ENCODE data around the gene CMTM5.
"Not testable (repeated sequence)": the region's sequence is repeated elsewhere in the genome, so short reads cannot be mapped to it uniquely, and the experiment has no call there.

CMTM5 gene

DNA sequence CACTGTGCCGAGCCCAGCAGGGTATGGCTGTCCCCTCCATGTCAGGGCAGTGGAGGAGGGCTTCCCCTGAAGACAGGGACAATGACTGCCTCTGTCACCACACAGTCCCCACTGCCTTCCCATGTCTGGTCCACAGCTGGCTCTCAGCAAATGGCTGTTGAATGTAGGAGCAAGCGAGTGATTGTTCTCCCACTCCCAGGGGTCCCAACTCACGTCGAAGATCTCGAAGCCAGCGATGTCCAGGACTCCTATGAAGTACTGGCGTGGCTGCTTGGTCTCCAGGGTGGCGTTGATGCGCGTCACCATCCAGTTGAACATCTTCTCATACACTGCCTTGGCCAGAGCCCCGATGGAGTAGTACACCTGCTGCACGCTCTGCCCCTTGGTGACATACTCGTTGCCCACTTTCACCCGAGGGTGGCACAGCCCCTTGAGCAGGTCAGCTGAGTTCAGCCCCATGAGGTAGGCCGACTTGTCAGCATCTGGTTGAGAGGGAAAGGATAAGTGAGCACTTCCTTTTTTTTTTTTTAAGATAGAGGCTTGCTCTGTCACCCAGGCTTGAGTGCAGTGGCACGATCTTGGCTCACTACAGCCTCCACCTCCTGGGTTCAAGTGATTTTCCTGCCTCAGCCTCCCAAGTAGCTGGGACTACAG is 23.8 kb downstream of the CMTM5 start:
- DNase-seq: not testable (repeated sequence)

DNA sequence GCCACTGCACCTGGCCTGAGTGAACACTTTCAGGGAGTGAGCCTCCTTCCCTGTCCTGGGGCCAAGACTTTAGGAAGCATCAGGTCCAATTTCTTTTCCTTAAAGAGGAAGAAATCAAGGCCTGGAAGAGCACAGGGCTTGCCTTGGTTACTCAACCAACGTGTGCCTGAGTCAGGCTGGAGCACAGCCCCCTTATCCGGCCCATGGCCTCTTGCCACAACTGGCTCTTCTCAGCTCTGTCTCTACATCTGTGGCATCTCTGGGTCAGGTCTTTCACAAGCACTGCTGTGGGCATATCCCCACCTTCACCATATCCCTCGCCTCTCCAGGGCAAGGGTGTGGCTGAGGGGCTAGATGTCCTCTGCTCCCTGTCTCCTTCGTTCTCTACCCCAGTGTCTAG is 24.4 kb downstream of the CMTM5 start:
- DNase-seq: no peak

DNA sequence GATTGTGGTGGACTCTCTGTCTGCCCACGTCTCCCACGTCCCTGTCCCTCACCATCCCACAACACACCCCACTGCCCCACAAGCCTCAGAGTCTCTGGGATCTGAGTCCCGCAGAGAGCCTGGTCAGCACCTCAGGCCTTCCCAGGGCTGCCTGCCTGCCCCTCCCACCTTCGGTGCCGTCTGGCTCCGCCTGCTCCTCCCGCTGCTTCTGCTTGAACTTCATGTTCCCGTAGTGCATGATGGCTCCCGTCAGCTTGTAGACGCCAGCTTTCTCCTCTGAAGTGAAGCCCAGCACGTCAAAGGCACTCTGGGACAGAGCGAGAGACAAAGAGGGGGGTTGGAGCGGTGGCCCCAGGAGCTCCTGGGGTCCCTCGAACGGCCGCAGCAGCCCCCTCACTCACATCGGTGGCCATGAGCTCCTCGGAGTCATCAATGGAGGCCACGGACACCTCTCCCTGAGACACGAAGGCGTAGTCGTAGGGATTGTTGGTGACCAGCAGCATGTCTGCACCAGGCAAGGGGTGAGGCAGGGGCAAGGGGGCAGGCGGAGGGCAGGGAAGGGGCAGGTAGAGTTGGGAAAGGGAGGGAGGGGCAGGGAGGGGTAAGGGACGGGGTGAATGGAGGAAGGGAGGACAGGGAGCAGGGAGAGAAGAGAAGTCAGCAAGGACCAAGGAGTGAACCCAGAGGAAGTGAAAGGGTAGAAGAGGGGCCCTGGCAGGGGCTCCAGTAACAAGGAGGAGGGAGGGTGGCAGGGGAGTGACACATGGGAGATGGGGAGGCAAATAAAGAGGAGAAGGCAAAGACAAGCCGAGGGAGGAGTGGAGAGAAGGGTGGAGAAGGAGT is 25.7 kb downstream of the CMTM5 start:
- DNase-seq: no peak

DNA sequence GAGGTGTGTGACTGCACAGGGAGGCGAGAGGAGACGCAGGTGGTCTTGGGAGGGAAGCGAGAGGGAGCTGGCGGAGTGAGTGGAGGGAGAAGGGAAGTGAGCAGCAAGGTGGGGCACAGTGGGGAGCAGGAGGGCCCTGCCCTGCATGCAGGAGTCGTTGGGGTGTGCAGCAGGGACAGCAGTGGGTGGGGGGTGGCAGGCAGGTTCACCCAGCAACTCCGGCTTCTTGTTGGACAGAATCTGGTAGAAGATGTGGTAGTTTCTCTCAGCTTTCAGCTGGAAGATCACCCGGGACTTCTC is 26.2 kb downstream of the CMTM5 start:
- no peak for DNase-seq

DNA sequence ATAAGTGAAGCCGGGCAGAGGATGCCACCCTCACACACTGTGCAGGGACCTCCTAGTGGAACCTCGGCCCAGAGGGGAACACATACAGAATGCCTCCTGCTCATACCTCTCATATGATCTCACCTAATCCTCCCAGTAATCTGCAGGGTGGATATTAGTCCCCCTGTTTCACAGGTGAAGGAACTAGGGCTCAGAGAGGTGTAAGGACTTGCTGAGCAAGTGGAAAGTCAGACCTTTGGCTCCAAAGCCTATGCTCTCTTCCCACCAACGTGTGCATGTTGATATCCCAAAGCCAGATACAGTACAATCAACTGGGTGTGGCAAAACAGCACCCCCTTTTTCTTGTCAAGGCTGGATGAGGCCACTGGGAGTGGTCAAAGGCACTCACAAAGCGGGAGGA is 27.1 kb downstream of the CMTM5 start:
- no peak for DNase-seq

DNA sequence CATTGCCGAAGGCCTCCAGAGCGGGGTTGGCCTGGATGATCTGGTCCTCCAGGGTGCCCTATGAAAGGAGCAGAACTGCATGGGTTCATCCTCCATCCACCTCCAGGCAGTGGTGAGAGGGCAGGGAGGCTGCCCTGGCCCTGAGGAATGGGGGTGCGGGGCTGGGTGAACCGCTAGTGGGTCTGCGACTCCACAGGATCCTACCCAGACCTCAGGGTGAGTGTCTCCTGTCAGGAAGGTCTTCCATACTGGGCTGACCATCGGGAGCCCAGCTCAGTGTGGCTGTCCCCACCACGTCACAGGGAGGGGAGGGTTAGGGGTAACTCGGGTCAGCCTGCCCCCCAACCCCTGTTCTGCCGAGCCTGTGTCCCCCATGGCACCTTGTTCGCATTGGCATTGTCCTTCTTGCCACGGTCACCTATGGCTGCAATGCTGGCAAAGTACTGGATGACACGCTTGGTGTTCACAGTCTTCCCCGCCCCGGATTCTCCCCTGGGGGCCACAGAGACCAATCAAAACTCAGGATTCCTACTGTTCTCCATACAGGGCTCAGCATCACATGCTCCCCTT is 27.6 kb downstream of the CMTM5 start:
- DNase-seq: no peak

DNA sequence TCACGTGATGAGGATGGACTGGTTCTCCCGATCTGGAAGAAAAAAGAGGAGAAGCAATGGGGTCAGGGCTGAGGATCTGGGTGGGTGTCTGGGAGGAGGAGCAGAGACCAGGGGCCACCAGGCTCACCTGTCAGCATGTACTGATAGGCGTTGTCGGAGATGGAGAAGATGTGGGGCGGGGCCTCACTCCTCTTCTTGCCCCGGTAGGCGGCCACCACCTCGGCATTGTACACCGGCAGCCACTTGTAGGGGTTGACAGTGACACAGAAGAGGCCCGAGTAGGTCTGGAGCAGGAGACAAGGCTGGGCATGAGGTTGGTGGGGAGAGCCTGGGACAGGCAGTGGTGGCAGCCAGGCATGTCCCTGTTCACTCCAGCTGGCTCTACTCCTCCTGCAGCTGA is 28.2 kb downstream of the CMTM5 start:
- DNase-seq: no peak

DNA sequence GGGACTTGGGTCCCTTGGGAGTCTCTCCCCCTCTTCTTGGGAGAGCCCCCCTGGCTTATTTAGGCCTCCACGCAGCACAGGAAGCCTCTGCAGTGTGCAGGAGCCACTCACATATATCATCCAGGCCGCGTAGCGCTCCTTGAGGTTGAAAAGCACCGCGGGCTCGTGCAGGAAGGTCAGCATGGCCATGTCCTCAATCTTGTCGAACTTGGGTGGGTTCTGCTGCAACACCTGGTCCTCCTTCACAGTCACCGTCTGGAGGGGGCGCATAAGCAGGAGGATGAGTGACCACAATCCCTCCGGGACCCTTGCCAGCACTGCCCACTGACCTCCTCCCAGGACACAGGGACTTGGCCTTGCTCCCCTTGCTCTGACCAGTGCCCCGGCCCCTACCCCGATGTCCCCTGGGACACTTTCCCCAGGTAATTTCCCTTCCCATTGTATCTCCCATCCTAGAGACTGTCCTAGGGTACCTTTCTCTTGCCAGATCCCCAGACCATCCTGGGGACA is 28.7 kb downstream of the CMTM5 start:
- DNase-seq: no peak

DNA sequence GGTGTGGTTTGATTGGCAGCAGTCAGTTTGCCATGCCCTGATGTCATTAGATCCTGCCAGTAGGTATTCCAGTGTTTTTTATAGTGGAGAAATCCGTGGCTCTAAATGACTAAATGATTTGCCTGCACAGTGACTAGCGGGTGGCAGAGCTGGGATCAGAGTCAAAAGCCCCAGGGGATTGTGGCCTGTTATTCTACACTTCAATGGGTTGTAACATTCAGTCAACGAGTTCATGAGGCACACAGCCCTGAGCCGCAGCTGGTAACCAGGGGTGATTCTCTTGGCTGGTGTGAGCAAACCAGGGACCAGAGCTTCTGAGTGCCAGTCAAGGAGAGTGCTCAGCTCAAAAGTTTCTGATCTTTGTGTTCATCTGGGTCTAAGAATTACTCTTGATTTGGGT is 29.4 kb downstream of the CMTM5 start:
- DNase-seq: no peak

DNA sequence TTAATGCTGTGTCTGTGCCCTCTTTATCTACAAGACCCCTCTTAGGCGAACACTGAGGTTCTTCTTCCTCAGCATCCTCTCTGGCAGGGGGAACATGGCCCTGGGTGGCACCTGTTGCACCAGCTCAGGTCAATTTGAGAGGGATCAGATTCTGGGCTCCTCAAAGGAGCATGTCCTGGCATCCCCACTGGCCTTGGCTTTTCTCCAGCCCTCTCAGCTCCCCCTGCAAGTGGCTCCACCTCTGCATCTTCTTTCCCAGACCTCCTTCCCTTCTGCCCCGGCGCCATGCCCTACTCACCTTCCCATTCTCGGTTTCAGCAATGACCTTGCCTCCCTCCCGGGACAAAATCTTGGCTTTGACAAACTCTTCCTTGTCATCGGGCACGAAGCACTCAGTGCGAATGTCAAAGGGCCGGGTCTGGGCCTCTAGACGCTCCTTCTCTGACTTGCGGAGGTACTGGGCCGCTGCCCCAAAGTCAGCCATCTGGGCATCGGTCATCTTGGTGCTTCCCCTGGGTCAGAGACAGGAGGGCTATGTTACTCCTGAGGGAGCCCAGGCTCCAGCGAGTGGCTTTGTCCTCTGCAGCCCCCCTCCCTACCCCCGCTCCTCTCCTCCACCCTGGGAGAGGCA is 30.0 kb downstream of the CMTM5 start:
- DNase-seq: no peak

DNA sequence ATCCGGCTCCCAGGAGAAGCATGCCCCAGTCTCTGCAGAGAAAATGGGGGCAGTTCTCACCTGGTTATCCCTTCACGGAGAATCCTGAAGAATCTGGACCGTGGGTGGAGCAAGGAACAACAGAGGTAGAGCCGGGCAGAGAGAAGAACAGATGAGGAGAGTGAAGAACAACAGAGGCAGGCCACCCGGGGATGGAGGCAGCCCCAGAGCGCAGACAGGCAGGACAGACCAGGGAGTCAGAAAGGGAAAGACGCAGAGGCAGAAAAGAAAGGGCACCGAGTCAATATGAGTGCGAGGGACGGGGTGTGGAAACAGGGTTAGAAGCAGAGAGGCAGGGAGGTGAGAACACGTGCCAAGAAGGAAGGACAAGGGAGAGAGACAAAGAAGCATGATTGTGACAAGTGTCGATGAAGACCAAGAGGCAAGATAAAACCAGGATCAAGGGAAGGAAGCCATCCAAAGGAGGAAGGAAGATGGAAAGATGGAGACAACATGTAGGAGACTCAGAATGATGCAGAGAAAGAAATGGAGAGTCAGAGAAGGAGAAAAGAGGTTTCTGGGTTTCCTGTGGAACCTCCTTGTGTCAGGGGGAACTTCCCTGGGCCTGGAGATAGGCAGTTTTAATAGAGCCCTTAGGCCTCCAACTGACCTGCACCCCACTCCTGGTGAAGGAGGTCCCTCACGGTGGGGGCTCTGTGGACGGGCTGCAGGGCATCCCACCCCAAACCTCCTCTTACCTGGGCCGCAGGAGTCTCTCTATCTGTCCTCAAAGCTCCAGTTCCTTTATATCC is 30.9 kb downstream of the CMTM5 start, which contains the start of gene MYH6:
MYH6 (minus strand) TSS at position 758 of the 791 bp plus-strand sequence. CDS start 1,050 bp downstream, outside the sequence.
- no peak for DNase-seq

DNA sequence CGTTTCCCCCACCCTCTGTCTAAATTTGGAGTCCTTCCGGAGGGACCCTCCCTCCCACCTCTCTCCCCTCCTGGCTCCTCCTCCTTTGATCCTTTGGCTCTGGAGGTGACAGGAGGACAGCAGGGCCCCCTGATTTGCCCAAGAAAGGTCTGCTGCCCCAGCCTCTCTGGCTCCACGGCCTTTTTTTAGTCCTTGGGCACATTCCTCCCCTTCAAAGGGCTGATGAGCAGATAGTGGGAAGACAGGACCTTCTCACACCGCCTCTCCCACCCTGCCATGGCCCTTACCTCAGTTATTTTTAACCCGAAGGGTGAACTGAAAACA is 31.4 kb downstream of the CMTM5 start:
- no peak for DNase-seq

DNA sequence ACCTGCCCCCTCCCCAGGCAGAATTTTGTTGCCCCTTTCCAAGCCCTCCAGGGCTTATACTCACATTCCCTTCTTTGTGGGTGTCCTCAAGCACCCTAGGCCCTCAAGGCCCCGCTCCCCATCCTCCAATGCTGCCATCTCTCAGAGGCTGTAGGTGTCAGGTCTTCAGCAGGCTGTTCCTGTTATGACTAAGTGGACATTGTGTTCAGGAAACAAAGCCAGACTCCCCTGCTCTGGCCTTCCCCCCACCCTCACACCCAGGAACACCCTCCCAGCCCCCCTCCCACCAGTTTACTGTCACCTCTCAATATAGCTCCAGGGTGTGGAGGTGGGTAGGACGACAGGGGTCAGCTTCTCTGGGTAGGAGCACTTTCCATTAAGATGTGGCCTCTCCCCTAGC is 32.6 kb downstream of the CMTM5 start:
- no peak for DNase-seq

DNA sequence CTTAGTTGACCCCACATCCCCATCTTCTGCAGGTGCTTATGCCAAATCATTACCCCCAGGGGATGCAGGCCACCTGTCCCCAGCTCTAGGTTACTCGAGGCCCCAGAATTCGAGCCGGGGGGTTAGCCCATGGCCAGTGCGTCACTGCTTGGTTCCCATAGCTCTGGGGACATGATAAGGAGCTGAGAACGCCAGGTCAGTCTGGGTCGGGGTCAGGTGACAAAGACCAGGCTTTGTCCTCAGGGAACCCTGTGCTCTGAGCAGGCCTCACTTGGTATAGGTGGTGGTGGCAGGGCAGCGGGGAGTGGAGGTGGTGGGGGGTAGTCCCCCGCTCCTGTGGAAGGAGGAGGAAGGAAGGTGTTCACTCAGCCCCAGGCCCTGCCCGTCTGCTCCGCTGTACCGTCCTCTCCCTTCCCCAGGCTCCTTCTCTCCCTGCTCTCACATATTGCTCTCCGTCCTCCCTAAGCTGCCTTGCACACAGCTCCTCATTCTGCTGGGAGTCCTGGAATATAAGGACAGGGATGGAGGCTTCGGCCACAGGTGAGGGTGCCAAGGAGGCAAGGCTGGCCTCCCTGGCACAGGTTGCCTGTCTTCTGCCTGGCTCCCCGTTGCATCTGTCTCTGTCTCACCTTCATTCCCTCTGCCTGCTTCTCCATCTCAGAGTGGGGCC is 33.3 kb downstream of the CMTM5 start:
- DNase-seq: no peak

DNA sequence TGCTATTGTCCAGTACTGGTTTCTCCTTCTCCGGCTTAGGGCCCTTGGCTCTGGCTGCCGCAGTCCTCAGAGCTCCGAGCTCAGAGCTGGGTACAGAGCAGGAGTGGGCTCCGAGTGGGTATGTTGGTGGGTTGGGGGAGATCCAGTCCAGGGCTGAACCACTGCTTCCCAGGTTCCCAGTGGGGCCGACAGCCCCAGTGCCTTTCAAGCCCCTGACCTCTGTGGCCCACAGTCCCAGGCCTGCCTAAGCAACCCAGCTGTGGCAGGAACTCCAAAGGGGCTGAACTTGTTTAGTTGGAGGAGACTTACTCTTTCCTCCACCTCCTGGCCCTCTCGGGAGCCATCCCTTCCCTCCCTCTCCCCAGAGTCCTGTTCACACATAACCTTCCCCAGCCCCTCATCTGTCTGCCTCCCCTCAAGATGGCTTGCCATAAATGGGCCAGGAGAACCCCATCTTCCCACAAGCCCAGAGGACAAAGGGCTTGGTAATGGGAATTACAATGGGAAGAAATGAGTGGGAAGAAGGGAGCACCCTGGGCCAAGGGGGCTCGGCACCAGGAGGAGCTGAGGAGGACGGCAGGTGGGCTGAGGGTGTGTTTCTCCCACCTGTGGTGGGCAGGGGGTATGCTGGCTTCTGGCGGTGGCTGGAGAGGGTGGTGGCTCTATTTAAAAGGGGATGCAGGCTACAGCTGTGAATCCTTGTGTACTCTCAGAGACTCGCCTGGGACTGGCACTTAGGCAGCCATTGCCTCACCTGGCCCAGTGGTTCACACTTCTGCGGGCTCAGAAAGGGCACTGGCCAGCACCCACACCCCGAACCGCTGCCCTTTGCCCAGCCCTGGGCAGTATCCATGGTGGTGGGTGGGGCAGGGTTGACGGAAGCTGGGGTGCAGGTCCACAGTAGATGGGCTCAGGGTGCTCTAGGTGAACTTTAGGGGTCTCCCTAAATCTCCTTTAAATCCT is 35.0 kb downstream of the CMTM5 start:
- no peak for DNase-seq

DNA sequence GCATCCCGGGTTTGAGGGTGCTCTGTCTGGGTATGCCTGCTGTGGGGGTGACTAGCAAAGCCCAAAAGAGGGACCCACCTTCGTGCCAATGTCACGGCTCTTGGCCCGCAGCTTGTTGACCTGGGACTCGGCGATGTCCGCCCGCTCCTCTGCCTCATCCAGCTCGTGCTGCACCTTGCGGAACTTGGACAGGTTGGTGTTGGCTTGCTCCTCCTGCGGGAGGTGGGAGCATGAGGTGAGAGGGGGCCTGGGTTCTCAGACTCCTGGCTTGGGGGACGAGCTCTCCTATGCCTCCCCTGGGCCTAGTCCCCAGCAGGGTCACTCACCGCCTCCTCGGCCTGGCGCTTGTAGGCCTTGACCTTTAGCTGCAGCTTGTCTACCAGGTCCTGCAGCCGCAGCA is 36.8 kb downstream of the CMTM5 start:
- no peak for DNase-seq

DNA sequence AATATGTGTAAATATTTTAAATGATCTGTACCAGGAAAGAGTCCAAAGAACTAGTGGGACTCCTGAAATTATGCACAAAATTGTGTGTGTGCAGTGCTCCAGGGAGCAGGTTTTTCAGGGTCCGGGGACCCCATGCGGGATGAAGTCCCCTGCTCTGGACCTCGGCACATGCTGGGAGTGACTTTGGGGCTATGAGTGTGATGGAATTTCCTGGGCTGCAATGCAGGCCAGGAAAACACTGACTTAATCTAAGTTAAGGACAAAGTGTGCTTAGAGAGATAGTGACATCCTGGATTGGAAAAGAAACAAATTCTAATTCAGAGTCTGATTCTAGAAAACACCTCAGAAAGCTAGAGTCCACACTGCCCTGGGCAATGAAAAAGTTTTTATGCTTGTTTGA is 37.4 kb downstream of the CMTM5 start:
- DNase-seq: no peak

DNA sequence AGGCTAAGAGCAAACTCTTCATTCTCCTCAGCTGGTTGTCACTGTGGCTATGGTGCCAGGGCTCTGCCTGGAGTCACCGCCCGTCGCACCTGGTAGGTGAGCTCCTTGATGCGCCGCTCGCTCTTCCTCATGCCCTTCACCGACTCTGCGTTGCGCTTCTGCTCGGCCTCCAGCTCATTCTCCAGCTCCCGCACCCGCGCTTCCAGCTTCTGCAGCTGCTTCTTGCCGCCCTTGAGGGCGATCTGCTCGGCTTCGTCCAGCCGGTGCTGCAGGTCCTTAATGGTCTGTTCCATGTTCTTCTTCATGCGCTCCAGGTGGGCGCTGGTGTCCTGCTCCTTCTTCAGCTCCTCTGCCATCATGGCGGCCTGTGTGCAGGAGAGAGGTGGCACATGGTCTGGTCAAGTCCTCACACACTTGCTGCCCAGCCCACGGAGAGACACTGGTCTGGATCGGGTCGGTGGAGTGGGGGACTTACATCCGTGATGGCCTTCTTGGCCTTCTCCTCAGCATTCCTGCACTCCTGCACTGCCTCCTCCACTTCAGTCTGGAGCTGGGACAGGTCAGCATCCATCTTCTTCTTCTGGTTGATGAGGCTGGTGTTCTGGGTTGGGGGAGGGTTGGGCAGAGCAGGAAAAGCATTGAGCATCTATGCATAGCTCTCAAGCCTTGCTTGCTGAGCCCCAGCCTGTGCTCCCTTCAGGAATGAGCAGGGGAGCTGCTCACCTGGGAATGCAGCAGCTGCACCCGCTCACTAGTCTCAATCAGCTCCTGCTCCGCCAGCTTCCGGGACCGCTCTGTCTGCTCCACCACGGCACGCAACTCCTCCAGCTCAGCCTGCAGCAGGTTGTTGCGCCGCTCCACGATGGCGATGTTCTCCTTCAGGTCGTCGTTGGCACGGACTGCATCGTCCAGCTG is 38.3 kb downstream of the CMTM5 start:
- no peak for DNase-seq

DNA sequence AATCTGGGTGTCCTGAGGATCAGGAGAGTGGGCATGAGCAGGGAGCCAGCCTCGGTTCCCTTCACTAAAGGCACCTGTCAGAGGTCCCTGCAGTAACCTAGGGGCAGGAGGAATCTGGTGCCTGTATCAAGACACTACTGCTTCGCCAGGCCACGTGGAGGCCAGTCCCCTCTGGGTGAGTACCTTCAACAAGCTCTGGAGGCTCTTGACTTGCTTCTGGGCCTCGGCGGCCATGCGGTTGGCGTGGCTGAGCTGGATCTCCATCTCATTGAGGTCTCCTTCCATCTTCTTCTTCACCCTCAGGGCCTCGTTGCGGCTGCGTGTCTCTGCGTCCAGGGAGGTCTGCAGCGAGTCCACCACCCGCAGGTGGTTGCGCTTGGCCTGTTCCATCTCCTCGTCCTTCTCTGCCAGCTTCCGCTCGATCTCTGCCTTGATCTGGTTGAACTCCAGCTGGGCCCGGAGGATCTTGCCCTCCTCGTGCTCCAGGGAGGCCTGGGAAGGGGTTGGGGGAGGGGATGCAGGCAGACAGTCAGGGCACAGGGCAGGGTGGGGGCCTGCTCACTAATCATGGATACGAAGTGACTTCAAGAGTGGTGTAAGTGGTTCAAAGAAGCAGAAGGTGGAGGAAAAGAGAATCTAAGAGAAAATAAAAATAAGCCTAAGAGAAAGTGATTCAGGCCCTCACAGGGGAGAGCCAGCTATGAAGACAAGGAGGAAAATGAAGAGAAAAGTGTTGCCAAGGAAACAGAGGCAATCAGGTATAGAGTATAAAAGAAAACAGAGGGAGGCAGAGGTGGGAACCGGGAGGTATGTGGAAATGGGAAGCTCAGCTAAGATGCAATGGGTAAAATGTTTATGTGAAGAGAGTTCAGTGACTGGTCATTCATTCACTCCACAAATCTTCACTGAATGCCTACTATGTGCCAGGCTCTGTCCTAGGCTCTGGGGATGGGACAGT is 39.3 kb downstream of the CMTM5 start:
- no peak for DNase-seq
